ENCODE data around the gene NFASC. TPM values are rescaled to one million over a fixed set of nuclear protein-coding genes. Genes with fewer than 3 reads are reported as not detected.

Gene NFASC
- total RNA-seq, 2 experiments from 2014 or later: not detected

DNA sequence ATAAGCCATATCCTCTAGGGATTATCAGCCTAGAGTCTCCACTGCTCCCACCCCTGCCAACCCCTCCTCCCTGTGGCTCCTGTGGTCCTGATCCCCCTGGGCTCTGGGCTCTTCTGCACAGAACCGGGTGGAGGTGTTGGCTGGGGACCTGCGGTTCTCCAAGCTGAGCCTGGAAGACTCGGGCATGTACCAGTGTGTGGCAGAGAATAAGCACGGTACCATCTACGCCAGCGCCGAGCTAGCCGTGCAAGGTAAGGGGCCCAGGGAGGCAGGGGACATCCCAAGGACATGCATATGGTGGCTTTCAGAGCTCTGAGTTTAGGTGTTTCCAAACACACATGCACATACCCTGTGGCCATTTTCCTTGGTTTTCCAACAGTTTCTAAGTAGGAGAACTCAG, 191.7 kb downstream of the NFASC start:
- Histone ChIP-seq H3K9me3 (ENCODE audit: control insufficient read depth in 1 of 2, insufficient read depth in 1 of 2, low read length in 2 of 2) (no peaks in the 10 kb centered on the region), H3K27me3 (ENCODE audit: control insufficient read depth in 1 of 2, insufficient read depth in 2 of 2, low read length in 2 of 2) (no peaks in the 10 kb centered on the region), H3K27ac (ENCODE audit: low read depth in 1 of 2, low read length in 2 of 2) (no peak overlapping the region), H3K36me3 (ENCODE audit: insufficient read depth, low read length) (no peaks in the 10 kb centered on the region), H3K4me1 (ENCODE audit: insufficient read depth, low read length) (peaks cover 6% of the 10 kb centered on the region), H3K4me3 (ENCODE audit: low read length) (no peak overlapping the region)
- Mint-ChIP-seq H3K9me3 (no peaks in the 10 kb centered on the region), H3K4me3 (no peak overlapping the region), H3K27ac (no peak overlapping the region), H3K4me1 (ENCODE audit: low read depth) (no peaks in the 10 kb centered on the region), H3K27me3 (no peaks in the 10 kb centered on the region), H3K36me3 (ENCODE audit: low read depth) (no peaks in the 10 kb centered on the region)
- DNase-seq (no peak), ATAC-seq (ENCODE audit: poor library complexity) (no peak)
- CTCF ChIA-PET: interaction anchor here (1.1 to 1.5 kb wide), 2 partner anchors 73 kb away, joined by 8 to 13 read pairs; no protein-coding TSS in a partner anchor
- POLR2A ChIA-PET: no interaction called here
- intact Hi-C loops (cut with DNase I, micrococcal nuclease): loop anchor here (5.0 kb wide), 2 partner anchors 195 to 495 kb away; no protein-coding TSS in a partner anchor
- TF ChIP-seq, protein P1, sequence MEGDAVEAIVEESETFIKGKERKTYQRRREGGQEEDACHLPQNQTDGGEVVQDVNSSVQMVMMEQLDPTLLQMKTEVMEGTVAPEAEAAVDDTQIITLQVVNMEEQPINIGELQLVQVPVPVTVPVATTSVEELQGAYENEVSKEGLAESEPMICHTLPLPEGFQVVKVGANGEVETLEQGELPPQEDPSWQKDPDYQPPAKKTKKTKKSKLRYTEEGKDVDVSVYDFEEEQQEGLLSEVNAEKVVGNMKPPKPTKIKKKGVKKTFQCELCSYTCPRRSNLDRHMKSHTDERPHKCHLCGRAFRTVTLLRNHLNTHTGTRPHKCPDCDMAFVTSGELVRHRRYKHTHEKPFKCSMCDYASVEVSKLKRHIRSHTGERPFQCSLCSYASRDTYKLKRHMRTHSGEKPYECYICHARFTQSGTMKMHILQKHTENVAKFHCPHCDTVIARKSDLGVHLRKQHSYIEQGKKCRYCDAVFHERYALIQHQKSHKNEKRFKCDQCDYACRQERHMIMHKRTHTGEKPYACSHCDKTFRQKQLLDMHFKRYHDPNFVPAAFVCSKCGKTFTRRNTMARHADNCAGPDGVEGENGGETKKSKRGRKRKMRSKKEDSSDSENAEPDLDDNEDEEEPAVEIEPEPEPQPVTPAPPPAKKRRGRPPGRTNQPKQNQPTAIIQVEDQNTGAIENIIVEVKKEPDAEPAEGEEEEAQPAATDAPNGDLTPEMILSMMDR (IDR thresholded peaks at IDR 0.05): no peak

DNA sequence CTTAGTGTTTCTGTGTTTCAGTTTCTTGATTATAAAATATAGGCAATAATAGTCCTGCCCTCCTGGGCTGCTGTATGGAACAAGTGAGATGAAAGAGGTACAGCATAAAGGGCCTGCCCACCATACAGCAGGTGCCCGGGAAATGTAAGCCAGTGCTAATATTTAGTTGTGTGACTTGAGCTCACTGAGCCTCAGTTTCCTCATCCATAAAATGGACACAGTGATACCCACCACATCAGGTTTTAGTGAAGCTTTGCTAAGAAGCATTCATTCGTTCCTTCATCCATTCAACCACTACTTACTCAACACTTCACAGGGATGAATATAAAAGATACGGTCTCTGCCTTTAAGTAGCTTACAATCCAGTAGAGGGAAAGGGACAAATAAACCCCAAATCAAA, 192.2 kb downstream of the NFASC start:
- intact Hi-C loops (cut with DNase I, micrococcal nuclease): loop anchor here (5.0 kb wide), 2 partner anchors 194 to 496 kb away; no protein-coding TSS in a partner anchor
- no peak for DNase-seq
- Mint-ChIP-seq H3K9me3 (no peaks in the 10 kb centered on the region), H3K27ac (no peak overlapping the region), H3K4me3 (no peak overlapping the region), H3K27me3 (no peaks in the 10 kb centered on the region), H3K4me1 (ENCODE audit: low read depth) (no peaks in the 10 kb centered on the region), H3K36me3 (ENCODE audit: low read depth) (no peaks in the 10 kb centered on the region)
- Histone ChIP-seq H3K27ac (ENCODE audit: low read depth in 1 of 2, low read length in 2 of 2) (no peak overlapping the region), H3K4me3 (ENCODE audit: low read length) (no peak overlapping the region), H3K36me3 (ENCODE audit: insufficient read depth, low read length) (no peaks in the 10 kb centered on the region), H3K27me3 (ENCODE audit: control insufficient read depth in 1 of 2, insufficient read depth in 2 of 2, low read length in 2 of 2) (no peaks in the 10 kb centered on the region), H3K9me3 (ENCODE audit: control insufficient read depth in 1 of 2, insufficient read depth in 1 of 2, low read length in 2 of 2) (no peaks in the 10 kb centered on the region), H3K4me1 (ENCODE audit: insufficient read depth, low read length) (peaks cover 6% of the 10 kb centered on the region)
- TF ChIP-seq, protein P1 (IDR thresholded peaks at IDR 0.05): no peak
- ATAC-seq (ENCODE audit: poor library complexity): no peak
- CTCF ChIA-PET: interaction anchor here (0.6 to 1.5 kb wide), 2 partner anchors 74 to 193 kb away, joined by 3 to 8 read pairs; no protein-coding TSS in a partner anchor
- POLR2A ChIA-PET: no interaction called here

DNA sequence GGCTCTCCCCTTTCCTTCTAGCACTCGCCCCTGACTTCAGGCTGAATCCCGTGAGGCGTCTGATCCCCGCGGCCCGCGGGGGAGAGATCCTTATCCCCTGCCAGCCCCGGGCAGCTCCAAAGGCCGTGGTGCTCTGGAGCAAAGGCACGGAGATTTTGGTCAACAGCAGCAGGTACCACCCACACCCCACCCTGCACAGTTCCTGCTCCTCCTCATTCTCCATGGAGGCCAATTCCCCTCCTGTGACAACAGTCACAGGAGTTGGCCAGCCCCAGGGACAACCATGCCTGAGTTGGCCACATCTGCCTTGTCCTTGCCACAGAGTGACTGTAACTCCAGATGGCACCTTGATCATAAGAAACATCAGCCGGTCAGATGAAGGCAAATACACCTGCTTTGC, 193.6 kb downstream of the NFASC start:
- H3K27me3 Mint-ChIP-seq: no peaks in the 10 kb centered on the region
- no peaks in the 10 kb centered on the region for H3K4me1 Mint-ChIP-seq (ENCODE audit: low read depth)
- no peak for ATAC-seq (ENCODE audit: poor library complexity)
- TF ChIP-seq, protein P1 (IDR thresholded peaks at IDR 0.05): no peak
- intact Hi-C loops (cut with DNase I, micrococcal nuclease): loop anchor here (5.0 kb wide), 2 partner anchors 193 to 497 kb away; no protein-coding TSS in a partner anchor
- H3K4me3 Mint-ChIP-seq: no peak overlapping the region
- no peaks in the 10 kb centered on the region for H3K9me3 Mint-ChIP-seq
- Histone ChIP-seq H3K27me3 (ENCODE audit: control insufficient read depth in 1 of 2, insufficient read depth in 2 of 2, low read length in 2 of 2) (no peaks in the 10 kb centered on the region), H3K4me3 (ENCODE audit: low read length) (no peak overlapping the region), H3K9me3 (ENCODE audit: control insufficient read depth in 1 of 2, insufficient read depth in 1 of 2, low read length in 2 of 2) (no peaks in the 10 kb centered on the region), H3K4me1 (ENCODE audit: insufficient read depth, low read length) (peaks cover 6% of the 10 kb centered on the region), H3K27ac (ENCODE audit: low read depth in 1 of 2, low read length in 2 of 2) (no peak overlapping the region), H3K36me3 (ENCODE audit: insufficient read depth, low read length) (no peaks in the 10 kb centered on the region)
- H3K36me3 Mint-ChIP-seq (ENCODE audit: low read depth): no peaks in the 10 kb centered on the region
- no peak for DNase-seq
- POLR2A ChIA-PET: no interaction called here
- CTCF ChIA-PET: no interaction called here
- H3K27ac Mint-ChIP-seq: no peak overlapping the region
